SJSA1 (cell line): ENCODE results near the gene ZNF830. TPM values are rescaled to one million over a fixed set of nuclear protein-coding genes. Genes with fewer than 3 reads are reported as not detected.
"Not testable (repeated sequence)": the region's sequence is repeated elsewhere in the genome, so short reads cannot be mapped to it uniquely, and the experiment has no call there.

ENCODE experiments used
- DNase-seq, 2 experiments: peaks; one replicate each; pipeline ENCODE4 v3.0.0-alpha.2; 2015 to 2020; ENCODE audit warnings: low spot score in 2 of 2, low read depth in 1 of 2
- H3K27ac ChIP-seq: fragments of 250-450 bp; sonication (Bioruptor Pico); 2 replicates; pipeline ENCODE4 v1.5.1; 2020; ENCODE audit warnings: mild to moderate bottlenecking, moderate library complexity
- H3K27me3 ChIP-seq: fragments of 250-450 bp; sonication (Bioruptor Pico); replicated peaks from 2 replicates; pipeline ENCODE4 v1.5.1; 2020; ENCODE audit warnings: mild to moderate bottlenecking, moderate library complexity
- H3K36me3 ChIP-seq: fragments of 250-450 bp; sonication (Bioruptor Pico); 2 replicates; pipeline ENCODE4 v1.5.1; 2020; ENCODE audit warnings: mild to moderate bottlenecking
- H3K4me1 ChIP-seq: fragments of 250-450 bp; sonication (Bioruptor Pico); replicated peaks from 2 replicates; pipeline ENCODE4 v1.6.1; 2021; ENCODE audit warnings: mild to moderate bottlenecking
- H3K4me3 ChIP-seq: fragments of 250-450 bp; sonication (Bioruptor Pico); 2 replicates; pipeline ENCODE4 v1.5.1; 2020; ENCODE audit warnings: mild to moderate bottlenecking
- H3K9me3 ChIP-seq: fragments of 250-450 bp; sonication (Bioruptor Pico); replicated peaks from 2 replicates; pipeline ENCODE4 v1.5.1; 2020; ENCODE audit warnings: mild to moderate bottlenecking
- total RNA-seq: library from RNA; depleted of rRNA; stranded (reverse); fragments of >200 nt; shearing (Covaris generic); gene quantifications from 2 replicates; pipeline ENCODE4 v1.2.3, GENCODE V29; 2014; rRNA removed

The ZNF830 gene
- total RNA-seq, 1 experiment from 2014 or later = 21.2 TPM

GRCh38 chr17:35000965-35001364, 39.6 kb downstream of the ZNF830 start:
- H3K36me3 ChIP-seq = peaks cover 59% of the 10 kb centered on the region
- not testable (repeated sequence) for H3K27me3 ChIP-seq, H3K4me3 ChIP-seq, H3K9me3 ChIP-seq, H3K27ac ChIP-seq, H3K4me1 ChIP-seq, DNase-seq

- H3K4me3 ChIP-seq = no peak overlapping the region
- peaks cover 55% of the 10 kb centered on the region for H3K36me3 ChIP-seq
- no peak overlapping the region for H3K27ac ChIP-seq
- no peak for DNase-seq
- H3K27me3 ChIP-seq = no peaks in the 10 kb centered on the region
- no peaks in the 10 kb centered on the region for H3K9me3 ChIP-seq
- H3K4me1 ChIP-seq = no peaks in the 10 kb centered on the region
Observed at GRCh38 chr17:35001549-35001948, 40.2 kb downstream of the ZNF830 start.

GRCh38 chr17:35002876-35003551, 41.7 kb downstream of the ZNF830 start:
- no peak overlapping the region for H3K4me3 ChIP-seq
- H3K36me3 ChIP-seq = peaks cover 50% of the 10 kb centered on the region
- no peak for DNase-seq
- H3K27me3 ChIP-seq = no peaks in the 10 kb centered on the region
- H3K9me3 ChIP-seq = no peaks in the 10 kb centered on the region
- H3K27ac ChIP-seq = no peak overlapping the region
- no peaks in the 10 kb centered on the region for H3K4me1 ChIP-seq

GRCh38 chr17:35003778-35004177, 42.4 kb downstream of the ZNF830 start:
- Histone ChIP-seq H3K4me1 (no peaks in the 10 kb centered on the region), H3K4me3 (no peak overlapping the region), H3K9me3 (no peaks in the 10 kb centered on the region), H3K27ac (no peak overlapping the region), H3K36me3 (peaks cover 45% of the 10 kb centered on the region), H3K27me3 (no peaks in the 10 kb centered on the region)
- DNase-seq = no peak

- no peak for DNase-seq
- H3K27me3 ChIP-seq = no peaks in the 10 kb centered on the region
- H3K4me3 ChIP-seq = no peak overlapping the region
- H3K36me3 ChIP-seq = peaks cover 26% of the 10 kb centered on the region
- no peaks in the 10 kb centered on the region for H3K9me3 ChIP-seq
- no peak overlapping the region for H3K27ac ChIP-seq
- no peaks in the 10 kb centered on the region for H3K4me1 ChIP-seq
Observed at GRCh38 chr17:35006345-35006744, 45.0 kb downstream of the ZNF830 start.

- DNase-seq = no peak
- Histone ChIP-seq H3K36me3 (peaks cover 20% of the 10 kb centered on the region), H3K4me3 (no peak overlapping the region), H3K27ac (no peak overlapping the region), H3K4me1 (no peaks in the 10 kb centered on the region), H3K27me3 (no peaks in the 10 kb centered on the region), H3K9me3 (no peaks in the 10 kb centered on the region)
Observed at GRCh38 chr17:35006961-35007360, 45.6 kb downstream of the ZNF830 start.

- no peak for DNase-seq
- Histone ChIP-seq H3K4me3 (no peak overlapping the region), H3K27me3 (no peaks in the 10 kb centered on the region), H3K27ac (no peak overlapping the region), H3K36me3 (peaks cover 11% of the 10 kb centered on the region), H3K9me3 (no peaks in the 10 kb centered on the region), H3K4me1 (no peaks in the 10 kb centered on the region)
Observed at GRCh38 chr17:35010093-35010492, 48.8 kb downstream of the ZNF830 start.

- DNase-seq = no peak
- Histone ChIP-seq H3K36me3 (peaks cover 26% of the 10 kb centered on the region), H3K27me3 (no peaks in the 10 kb centered on the region), H3K27ac (no peak overlapping the region), H3K4me1 (no peaks in the 10 kb centered on the region), H3K9me3 (no peaks in the 10 kb centered on the region), H3K4me3 (no peak overlapping the region)
Observed at GRCh38 chr17:35011671-35012216, 50.4 kb downstream of the ZNF830 start.

Other genes with a start within 250 kb of the ZNF830 start
- gene CCT6B, start 80 bp upstream of the ZNF830 start, total RNA-seq = 0.84 and 1.9 TPM in 2 replicates
- gene LIG3, start 19.0 kb downstream of the ZNF830 start, total RNA-seq = 26.0 and 29.0 TPM in 2 replicates
- 8.2 and 25.7 TPM in 2 replicates for gene RFFL, start 102.2 kb downstream of the ZNF830 start, total RNA-seq
- gene RAD51D, start 158.3 kb downstream of the ZNF830 start, total RNA-seq = 13.7 and 16.9 TPM in 2 replicates
- gene FNDC8, start 160.1 kb downstream of the ZNF830 start, total RNA-seq = not detected in 2 replicates
- gene NLE1, start 180.8 kb downstream of the ZNF830 start, total RNA-seq = 19.2 and 21.3 TPM in 2 replicates
- not detected in 2 replicates for gene UNC45B, start 186.3 kb downstream of the ZNF830 start, total RNA-seq
- not detected in 2 replicates for gene SLC35G3, start 232.9 kb downstream of the ZNF830 start, total RNA-seq